CD4-positive, alpha-beta T cell treated with Interleukin-1 beta for 1 hour (primary cell): ENCODE data around the gene LIN7A.

Experiments used
- DNase-seq, 2 donors: peaks; one replicate each; pipeline ENCODE4 v3.0.0-alpha.2; 2020 to 2022

Gene LIN7A, protein sequence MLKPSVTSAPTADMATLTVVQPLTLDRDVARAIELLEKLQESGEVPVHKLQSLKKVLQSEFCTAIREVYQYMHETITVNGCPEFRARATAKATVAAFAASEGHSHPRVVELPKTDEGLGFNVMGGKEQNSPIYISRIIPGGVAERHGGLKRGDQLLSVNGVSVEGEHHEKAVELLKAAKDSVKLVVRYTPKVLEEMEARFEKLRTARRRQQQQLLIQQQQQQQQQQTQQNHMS

DNA sequence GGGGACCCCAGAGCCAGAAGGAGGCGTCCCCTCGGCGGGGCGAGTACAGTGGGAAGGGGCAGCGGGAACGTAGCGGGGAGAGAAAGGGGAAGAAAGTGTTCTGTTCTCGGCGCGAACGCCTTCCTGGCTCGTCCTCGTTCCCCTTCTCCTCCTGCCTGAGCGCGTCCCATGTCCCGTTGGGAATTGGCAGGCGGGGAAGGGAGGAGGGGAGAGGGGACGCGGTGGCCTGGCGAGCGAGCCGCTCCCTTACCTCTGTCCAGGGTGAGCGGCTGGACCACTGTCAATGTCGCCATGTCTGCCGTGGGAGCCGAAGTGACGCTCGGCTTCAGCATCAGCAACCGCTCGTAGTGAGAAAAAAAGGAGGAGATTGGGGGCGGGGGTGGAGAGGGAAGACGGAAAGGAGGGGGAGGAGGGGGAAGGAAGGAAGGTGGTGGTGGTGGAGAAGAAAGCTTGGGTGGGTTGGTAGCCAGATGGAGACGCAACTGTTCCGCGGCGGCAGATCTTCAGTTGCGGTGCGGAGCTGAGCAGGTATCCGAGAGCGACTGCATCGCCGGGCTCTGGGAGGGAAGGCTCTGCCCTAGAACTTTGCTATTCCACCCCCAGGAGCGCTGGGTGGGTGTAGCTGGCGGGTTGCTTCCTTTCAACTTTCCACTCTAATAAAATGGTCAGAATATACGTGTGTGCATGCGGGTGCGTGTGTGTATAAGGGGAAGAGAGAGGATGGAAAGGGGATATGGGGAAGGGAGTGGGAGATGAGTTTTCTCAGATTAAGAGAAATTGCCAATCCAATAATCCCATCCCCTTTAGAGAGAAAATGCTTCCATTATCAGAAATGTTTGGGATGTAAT, at the start of gene LIN7A:
Gene LIN7A, minus strand, starts transcription at position 544 of the 848 bp plus-strand sequence. Its CDS starts 212 bp downstream, at position 332.
- DNase-seq = no peak

DNA sequence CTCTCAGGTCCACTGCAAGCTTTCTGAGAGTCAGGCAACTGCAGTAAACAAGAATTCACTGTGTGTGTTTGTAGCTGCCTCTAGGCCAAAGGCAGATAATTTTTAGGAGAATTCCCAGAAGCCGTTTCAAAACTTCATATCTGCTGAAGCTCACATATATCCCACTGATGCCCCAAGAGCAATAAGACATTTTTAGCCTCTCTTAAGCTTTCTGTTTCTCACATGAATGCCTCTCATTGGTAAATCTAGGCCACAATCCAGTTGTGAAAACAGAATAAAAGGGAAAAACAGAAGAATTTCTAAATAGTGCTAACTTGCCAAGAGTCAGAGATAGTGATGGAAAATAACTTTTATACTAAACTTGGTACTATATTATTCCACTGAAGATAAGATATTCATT, 48.5 kb upstream of the LIN7A start:
- no peak for DNase-seq

DNA sequence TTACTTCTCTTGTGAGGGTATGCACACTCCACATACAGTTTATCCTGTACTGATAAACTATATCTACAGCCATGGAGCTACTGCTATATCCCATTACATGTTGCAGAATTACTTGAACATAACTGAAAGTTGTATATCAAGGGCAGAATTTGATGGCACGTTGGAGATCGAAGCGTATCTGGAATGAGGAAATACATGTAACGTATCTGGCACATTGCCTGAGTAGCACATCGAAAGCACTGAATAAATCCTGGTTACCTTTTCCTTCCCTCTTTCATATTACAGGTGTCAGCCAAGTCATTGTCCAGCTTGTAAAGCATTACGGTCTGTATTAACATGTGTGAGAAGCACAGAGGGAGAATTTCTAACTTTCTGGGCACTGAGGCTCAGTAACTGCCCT, 42.1 kb upstream of the LIN7A start:
- DNase-seq = no peak

DNA sequence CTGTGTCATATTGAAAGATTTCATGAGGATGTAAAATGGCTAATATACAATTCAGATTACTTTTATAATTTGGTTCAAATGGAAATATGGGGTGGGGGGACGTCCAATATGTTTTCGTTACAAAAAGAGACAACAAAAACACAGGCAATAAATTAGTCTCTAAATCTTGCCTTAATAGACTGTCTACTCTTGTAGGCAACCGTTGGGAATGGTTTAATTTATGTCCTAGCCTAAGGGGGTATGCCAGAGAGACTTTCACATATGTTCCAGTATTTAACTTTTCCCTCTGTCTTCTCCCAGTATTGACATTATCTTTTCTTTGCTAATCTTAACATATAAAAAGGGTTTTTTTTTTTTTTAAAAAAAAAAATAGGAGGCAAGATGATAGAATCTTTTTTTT, 41.5 kb upstream of the LIN7A start:
- no peak for DNase-seq

DNA sequence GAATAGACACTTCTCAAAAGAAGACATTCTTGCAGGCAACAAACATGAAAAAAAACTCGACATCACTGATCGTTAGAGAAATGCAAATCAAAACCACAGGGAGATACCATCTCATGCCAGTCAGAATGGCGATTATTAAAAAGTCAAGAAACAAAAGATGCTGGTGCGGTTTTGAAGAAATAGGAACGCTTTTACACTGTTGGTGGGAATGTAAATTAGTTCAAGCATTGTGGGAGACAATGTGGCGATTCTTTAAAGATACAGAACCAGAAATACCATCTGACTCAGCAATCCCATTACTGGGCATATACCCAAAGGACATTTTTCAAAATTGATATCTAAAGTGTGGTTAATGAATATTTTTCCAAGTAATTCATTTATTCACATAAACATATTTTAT, 39.6 kb upstream of the LIN7A start:
- DNase-seq = no peak

DNA sequence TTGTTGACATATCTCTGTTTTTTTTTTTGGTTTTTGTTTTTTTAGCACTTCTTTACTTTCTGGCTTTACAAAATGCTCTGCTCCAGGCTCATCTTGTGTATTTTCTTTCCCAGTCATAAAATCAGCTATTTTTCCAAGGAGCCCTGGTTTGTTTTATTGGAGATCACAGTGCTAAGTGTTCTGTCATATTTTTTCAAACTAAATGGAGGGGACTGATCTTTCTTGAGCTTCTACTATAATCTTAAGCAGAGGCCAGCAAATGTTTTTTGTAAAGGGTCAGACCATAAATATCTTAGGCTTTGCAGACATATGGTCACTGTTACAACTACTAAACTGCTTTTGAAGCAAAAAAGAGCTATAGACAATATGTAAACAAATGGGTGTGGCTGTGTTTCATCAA, 30.6 kb upstream of the LIN7A start:
- no peak for DNase-seq

DNA sequence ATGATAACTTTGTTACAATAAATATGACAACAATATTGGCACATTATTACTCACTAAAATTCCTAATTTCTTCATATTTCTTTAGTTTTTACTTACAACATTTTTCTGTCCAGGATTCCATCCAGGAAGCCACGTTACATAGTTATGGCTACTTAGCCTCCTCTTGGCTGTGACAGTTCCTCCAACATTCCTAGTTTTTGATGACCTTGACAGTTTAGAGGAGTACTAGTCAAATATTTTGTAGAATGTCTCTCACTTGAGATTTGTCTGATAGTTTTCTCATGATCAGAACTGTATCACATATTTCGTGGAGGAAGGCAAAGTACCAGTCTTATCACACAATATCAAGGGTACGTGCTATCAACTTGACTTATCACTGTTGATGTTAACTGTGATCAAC, 29.8 kb upstream of the LIN7A start:
- DNase-seq = no peak

DNA sequence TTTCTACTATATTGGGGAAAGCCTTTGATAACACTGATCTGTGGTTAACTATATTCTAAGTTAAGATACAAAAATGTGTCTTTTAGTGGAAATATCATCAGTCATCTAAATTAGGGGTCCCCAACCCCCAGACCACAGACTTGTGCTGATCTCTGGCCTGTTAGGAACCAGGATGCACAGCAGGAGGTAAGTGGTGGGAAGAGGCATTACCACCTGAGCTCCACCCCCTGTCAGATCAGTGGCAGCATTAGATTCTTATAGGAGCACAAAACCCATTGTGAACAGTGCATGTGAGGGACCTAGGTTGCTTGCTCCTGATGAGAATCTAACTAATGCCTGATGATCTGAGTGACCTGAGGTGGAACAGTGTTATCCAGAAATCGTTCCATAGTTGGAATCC, 28.3 kb upstream of the LIN7A start:
- no peak for DNase-seq

DNA sequence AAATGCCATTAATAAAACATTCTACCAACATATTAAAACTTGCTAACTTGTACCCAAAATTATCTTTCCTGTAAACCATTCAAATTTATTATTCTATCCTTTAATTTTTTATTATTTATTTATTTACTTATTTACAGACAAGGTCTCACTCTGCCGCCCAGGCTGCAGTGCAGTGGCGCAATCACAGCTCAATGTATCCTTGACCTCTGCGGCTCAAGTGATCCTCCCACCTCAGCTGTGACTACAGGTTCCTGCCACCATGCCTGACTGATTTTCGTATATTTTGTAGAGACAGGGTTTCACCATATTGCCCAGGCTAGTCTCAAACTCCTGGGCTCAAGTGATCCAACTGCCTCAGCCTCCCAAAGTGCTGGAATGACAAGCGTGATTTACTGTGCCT, 20.4 kb upstream of the LIN7A start:
- no peak for DNase-seq

DNA sequence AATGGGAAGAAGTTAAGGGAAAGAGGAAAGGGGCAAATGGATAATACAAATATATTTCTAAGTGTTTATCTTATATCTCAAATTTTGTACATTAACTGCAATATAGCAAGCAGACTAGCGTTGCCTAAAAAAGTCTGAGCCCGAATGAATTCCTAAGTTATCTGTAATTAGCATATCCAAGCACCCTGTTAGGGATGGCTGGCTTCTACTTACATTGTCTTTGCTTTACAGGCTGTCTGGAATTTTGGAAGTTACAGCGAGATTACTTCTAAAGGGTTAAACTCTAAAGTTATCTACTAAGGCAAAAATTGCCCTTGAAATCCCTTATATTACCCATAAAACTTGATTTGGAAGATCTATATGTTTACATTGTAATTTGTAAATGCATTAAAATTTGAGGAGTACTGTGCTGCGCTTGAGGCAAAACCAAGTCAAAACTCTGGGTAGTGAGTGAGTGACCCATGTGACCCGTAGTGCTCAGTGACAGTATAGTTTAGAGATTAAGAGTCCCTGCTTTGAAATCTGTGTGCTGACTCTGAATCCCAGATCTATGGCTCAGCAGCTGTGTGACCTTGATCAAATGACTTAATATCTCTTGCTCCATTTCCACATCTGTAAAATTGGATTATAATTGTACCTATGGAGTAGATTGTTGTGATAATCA, 17.3 kb upstream of the LIN7A start:
- no peak for DNase-seq

DNA sequence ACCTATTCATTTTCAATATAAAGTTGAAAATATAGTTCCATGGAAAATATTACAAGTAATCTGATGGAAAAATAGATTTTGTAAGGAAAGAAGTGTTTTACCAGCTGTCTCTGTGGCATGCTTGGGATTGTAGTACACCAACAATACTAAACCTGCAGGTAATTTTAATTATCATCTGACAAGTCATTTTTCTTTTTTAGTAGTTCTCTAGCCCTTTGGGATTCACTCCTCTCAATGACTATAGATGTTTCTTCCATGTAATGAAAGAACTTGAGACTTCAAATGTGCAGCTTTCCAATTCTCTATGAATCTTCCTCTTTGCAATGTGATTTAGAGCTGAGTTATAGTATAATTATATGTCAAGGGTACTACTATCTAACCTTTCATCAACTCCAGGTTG, 14.7 kb upstream of the LIN7A start:
- DNase-seq = no peak

DNA sequence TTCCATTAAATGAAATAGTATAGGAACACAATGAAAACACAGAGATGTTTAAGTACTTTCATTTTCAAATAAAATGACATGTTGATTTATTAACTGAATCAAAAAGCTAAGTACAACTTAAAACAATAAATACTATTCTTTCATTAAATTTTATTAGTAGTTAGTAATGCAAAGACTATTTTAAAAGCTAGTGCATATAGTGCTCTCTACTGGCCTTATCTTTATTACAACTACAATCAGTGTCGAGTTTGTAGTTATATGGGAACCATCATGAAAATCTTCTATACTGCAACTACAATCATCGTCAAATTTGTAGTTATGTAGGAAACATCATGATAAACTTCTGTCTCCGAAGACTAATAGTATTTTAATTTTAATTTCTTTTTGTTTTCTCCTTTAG, 8.9 kb upstream of the LIN7A start:
- no peak for DNase-seq

DNA sequence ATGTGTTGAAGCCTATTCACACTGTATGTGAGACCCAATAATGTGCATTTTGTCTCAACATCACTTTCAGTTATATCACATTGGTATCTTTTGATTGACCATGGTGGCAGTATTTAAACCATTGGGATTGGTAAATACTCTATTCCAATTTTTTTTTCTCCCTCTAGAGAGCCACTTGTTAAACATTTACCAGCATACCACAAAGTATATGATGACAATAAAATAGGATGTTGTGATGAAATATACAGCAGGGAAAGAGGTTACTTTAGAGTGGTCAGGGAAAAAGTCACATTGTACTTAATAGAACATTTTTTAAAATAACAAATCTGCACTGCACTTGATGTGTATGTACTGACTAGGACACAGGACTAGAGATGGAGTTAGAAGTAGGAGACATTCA, 5.6 kb upstream of the LIN7A start:
- no peak for DNase-seq

DNA sequence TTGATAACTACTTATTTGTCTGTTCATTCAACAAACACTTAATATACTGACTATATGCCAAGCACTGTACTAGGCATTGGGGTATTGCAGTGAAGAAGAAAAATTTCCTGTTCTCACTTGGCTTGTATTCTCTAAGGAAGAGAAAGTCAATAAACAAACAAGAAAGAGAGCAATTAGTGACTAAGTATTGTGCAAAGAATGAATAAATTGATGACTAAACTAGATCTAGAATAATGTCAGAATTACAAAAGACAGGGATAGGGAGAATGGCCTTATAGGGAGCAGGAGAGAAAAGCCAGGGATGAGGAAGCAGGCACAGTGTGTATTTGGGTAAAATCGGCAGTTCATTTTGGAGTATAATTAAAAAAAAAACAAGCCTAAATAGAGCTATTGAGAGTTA, 4.2 kb upstream of the LIN7A start:
- no peak for DNase-seq

DNA sequence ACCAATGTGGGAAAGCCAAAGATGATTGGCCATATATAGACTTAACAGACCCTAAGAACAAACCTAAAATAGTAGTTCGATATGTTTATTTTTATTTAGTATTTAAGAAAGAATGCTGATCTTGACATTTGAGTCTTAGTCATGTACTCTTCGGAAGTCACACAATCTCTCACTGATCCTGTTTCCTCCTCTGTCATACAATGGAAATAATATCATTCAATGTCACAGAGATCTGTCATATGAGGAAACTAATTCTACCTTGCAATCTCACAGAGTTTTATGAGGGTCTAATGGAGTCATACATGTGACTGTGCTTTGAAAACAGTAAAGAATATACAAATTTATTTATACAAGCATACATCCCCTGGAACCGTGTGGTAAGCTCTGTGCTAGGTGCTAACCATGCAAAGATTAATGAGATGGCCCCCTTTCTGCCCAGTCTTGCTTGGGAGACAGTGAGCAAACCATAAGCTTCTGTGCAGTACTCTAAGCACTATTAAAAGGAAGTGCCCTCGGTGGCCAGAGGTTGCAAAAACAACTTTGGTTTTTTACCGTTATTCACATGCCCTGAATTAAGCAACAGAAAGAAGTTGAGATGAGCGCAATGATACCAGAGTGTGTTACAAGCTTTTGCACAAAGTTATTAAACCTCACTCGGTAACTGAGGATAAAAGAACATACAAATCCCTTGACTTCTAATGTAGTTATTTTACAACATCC, 1.7 kb upstream of the LIN7A start:
- peak in 1 of 2 donors; percentile 9 for DNase-seq

DNA sequence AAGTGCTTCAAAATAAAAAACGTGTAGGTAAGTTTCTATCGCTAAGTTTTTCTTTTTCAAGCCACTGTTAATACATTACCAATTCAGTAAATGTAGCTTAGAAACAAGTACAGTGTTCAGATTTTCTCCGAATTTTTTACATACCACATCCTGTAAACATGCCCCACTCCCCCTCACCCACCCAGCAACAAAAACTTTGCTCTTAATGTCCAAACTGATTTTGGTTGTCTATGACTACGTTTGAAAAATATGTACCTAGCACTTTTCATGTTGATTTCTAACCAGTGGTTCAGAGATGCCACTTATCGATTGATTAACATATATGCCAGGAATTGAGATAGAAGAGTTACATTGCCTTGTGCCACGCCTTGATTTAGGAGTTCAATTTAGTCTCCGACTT, 663 bp upstream of the LIN7A start:
- DNase-seq = no peak

DNA sequence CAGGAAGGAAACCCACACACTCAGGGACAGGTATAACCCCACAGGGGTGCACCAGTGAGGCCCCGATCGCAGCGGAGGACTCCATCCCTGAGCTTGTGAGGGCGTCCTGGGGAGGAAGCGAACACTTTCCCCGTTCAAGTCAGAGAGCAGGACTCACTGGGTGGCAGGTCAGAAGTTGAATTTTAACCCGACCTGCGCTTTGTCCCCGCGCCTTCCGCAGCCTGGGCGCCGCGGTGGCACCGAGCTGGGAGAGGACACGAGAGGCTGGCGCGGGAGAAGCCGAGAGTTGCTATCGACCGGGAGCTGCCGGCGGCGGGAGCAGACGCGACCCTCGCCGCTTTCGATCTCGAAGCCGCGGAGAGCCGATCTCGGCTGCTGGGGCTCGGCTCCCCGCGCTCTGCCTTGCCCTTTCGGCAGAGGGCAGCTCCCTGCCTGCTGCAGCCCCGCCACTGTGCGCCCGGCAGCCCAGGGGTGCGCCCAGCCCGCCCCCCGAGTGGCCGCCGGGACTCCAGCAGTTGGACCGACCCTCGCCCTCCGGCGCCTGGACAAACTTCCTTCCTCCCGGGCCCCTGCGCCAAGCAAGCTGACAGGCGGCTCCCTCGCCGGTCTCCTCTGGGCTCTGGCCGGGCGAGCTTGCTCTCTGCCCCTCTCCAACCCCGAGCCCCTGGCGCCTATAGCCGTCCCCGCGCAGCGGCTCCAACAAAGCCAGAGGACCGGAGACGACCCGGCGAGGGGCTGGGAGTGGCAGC, 918 bp downstream of the LIN7A start:
- DNase-seq = peak in 1 of 2 donors; percentile 1

DNA sequence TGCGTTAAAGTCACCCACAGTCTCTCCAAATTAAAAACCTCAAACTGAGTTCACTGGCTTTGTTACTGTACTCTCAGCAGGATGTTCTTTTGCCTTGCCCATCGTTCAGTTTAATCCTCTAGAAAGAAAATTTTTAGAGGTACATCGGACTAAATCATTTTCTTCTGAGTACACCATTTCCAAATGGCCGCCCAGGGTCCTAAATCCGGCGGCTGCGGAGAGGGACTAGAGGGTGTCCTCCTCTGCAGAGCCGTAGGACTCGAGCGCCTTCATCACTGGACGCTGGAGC, 1.4 kb downstream of the LIN7A start:
- no peak for DNase-seq

DNA sequence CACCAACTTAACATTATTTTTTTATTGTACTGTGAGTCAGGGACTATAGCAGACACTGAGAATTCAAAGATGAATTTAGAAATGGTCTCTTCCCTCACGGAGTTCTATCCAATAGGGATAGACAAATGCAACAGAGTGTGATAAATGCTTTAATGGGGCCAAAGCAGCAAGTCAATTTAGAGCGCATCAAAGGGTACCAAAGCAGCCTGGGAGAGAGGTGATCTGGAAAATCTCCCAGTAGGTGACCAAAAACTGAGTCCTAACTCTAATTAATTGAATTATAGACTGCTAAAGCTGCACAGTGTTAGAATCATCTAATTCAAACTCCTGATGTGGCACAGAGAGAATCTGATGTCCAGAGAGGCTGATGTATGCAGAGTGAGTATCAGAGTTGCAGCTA, 2.6 kb downstream of the LIN7A start:
- DNase-seq = no peak

DNA sequence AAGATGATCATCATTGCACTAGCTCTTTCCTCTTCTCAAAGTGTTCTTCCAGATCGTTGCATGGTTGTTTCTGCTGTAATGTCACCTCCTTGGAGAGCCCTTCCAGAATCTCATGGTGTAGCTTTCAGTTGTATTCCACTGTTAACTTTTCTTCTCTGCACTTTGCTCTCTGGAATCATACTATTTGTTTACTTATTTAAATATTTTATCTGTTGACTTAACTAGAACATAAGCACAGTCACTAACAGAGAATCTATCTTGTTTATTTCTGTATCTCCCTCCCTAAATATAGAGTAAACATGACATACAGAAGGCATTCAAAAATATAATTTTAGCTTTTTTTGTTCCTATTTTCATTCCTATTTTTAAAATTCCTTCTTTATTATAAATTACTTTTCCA, 11.8 kb downstream of the LIN7A start:
- no peak for DNase-seq

DNA sequence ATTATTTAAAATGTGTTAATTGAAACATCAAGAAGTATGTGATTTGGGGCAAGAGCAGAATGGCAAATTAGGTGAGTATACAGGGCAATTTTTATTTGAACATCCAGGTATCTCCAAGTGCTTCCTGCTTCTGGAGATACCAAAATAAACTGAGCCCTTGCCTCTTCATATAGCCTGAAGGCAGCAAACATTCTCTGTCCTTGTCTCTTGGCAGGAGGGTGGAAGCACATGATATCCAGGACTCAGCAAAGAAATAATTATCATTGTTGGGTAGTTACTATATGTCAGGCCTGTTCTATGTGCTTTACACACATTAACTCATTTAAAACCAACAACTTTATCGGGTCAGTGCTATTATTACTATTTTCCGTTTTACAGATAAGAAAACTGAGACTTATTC, 12.5 kb downstream of the LIN7A start:
- DNase-seq = no peak

DNA sequence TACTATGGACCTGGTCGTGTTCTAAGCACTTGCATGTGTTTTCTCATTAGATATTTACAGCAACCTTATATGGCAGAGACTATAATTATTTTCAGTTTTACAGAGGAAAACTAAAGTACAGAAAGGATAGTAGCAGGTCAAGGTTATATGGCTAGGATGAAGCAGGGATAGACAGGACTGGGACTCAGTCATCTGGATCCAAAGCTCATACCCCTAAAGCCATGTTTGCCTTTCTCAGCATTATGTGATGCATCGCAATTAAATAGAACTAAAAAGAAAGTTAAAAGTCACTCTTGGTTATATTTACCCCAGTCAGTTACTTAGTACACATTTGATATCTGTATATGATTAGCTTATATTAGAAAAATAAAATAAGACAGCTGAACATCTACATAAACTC, 13.3 kb downstream of the LIN7A start:
- DNase-seq = no peak

DNA sequence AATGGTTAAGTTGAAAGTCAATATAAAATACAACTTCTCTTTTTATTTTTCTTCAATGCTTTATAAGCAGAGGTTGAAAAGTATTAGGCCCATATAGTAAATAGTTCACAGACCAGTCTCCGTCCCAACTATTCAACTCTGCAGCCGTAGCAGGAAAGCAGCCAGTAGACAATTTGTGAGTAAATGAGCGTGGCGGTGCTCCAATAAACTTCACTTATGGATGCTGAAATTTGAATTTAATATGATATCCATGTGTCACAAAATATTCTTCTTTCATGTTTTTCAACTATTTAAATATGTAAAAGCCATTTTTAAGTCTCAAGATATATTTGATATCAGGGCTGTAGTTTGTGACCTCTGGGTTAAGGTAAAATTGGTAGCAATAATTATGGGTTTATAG, 17.7 kb downstream of the LIN7A start:
- no peak for DNase-seq
